SKM-1 treated with dmso at 0.1 percent for 144 hours (cell line): ENCODE data around the gene UGGT2.
"Not testable (repeated sequence)": the region's sequence is repeated elsewhere in the genome, so short reads cannot be mapped to it uniquely, and the experiment has no call there.

Experiments
- DNase-seq: peaks from one replicate; lab custom pipeline; 2025; ENCODE audit not compliant: unreplicated experiment; lab: John Stamatoyannopoulos, UW

The UGGT2 gene

DNA sequence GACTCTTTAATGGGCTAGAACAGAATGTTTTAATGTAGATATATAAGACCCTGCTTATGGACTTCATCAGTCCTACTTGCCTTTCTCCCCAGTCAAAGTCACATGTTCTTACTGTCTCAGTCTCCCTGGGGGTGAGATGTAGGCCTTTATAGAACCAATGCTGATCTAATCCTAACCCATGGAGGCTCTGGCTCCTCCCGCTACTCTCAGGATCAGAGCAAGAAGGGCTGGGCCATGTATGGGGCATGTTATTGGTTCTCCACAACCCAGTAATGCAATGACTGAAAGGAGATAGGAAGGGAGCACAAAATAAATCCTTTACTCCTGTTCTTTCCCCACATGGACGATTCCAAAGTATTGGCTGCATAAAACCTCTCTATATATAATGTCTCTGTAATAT lies 82.3 kb downstream of the UGGT2 start:
- DNase-seq, result no peak

DNA sequence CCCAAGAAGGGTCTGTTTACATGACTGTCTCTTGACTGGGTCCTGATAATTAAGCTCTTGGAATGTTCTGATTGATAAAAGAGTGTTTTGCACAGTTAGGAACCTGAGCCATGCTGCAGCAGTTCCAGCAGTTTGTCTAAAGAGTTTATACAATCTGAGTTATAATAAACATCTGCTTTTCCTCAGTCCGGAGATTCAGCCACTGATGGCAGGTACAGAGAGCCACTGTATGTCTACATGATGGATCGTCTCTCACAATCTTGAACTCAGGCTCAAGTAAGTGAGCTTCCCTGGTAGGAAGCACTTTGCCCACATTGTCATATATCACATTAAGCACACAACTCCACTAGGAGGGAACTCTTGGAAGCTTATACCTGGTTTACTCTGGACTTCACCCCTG lies 84.3 kb downstream of the UGGT2 start:
- no peak for DNase-seq

DNA sequence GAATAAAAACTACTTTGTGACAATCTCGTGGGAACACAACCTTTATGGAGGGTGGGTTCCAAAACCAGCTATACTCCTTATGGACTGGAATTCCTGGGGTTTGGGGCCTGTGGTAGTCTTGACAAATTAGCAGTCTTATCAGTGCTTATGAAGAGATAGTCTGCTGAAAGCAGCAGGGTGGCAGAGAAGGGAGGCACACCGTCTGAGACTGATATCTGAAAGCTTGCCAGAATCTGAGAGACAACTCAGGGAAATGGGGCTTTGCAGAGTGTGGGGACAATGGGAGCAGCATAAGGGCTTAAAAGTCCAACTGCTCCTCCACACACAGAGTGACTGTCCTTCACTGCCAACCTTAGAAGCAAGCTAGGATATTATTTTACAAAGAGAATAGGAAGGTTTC lies 95.9 kb downstream of the UGGT2 start:
- DNase-seq, result no peak

DNA sequence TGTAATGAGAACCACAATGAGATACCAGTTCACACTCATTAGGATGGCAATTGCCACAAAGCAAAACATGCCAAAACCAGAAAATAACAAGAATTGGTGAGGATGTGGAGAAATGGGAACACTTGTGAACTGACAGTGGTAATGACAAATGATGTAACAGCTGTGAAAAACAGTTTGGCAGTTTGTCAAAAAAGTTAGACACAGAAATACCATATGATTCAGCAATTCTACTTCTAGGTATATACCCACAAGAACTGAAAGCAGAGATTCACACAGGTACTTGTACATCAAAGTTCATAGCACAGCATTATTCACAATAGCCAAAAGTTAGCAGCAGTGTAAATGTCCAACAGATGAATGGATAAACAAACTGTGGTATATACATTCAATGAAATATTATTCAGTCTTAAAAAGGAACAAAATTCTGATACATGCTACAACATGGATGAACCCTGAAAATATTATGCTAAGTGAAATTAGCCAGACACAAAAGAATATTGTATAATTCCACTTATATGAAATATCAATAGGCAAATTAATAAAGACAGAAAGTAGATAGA lies 96.5 kb downstream of the UGGT2 start:
- no peak for DNase-seq

DNA sequence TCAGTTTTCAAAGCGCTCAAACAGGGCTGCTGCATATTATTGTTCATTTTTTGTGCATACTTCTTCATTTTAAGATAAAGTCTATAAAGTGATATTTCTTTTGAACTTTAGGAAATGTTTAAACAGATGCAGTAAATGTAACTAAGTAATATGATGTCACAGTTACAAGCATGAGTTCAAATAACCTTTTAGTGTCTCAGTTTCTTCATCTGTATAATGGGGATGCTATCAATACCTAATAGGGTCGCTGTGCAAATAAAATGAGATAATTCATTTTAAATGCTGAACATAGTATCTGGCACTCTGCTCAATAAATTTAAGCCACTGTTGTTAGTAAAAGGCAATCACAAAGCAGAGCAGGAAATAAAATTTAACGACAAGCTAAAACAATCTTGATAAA lies 97.5 kb downstream of the UGGT2 start:
- DNase-seq, result no peak

DNA sequence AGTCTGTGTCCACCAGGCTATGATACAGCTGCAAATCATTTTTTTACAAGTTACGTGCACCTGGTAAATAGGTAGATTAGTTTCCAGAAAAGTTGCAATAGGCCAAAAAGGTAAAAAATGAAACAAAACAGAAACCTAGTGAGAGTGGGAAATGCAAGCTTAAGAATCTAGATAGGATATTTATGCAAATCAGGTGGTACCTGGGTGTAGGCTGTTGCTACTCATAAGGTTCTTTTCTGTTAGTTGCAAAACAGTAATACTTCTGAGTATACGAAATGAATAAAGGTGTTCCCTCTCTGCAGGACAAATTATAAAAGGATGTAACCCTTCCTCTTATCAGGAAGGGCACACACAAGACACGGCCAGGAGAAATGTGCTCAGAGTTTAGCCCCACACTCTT lies 97.9 kb downstream of the UGGT2 start:
- no peak for DNase-seq

DNA sequence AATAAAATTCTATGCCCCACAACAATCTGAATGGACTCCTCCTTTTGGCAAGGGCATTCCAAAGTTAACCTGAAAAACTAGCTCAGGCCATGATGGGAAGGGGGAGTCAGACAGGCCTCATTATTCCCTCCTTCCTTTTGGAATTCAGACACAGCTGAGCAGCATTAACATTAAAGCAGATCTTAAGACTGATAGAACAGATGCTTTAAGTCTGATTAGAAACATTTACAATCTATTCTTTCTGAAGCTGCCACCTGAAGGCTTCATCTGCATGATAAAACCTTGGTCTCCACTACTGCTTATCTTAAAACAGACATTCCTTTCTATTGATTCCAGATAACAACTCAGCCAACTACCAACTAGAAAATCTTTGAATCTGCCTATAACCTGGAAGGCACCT lies 98.9 kb downstream of the UGGT2 start:
- no peak for DNase-seq

DNA sequence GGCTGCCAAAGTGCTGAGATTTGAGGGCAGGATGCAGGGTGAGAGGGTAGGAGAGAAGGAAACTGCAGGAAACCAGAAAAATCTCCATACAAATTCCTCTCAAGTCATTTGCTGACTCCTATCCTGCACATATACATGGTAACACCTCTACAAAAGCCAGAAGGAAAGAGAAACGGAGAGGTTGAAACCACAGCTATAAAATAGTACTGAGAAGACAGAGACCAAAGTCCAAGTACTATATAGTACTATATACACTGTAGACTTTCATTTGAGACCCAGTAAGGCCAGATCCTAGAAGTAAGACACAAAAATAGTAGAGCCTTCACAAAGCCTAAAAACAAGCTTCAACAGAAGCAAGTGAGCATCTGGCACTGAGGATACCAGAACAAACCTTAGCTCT lies 103.1 kb downstream of the UGGT2 start:
- no peak for DNase-seq

DNA sequence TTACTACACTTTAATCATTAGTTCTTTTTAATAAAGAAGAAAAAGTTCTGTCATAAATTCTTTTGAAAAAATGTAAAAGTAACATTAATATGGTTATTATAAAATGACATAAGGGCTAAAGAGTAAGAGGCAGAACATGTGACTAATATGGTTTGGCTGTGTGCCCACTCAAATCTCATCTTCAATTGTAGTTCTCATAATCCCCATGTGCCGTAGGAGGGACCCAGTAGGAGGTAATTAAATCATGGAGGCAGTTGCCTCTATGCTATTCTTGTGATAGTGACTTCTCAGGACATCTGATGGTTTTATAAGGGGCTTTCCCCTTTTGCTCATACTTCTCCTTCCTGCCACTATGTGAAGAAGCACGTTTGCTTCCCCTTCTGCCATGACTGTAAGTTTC lies 104.5 kb downstream of the UGGT2 start:
- DNase-seq, result no peak

DNA sequence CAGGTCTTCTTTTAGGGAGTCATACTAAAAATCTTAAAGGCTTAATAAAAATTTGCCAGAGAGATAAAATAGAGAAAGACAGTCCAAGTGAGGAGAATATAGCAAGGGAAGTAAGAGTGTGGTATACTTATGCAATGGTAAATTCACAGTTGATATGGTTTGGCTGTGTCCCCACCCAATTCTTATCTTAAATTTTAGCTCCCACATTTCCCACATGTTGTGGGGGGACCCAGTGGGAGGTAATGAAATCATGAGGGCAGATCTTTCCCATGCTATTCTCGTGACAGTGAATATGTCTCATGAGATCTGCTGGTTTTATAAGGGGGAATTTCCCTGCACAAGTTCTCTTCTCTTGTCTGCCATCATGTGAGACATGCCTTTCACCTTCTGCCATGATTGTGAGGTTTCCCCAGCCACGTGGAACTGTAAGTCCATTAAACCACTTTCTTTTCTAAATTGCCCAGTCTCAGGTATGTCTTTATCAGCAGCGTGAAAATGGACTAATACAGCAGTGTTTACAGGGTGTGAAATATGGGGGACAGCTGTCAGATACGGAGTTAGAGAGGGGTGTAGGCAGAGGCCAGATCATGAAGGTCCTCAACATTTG lies 115.4 kb downstream of the UGGT2 start:
- DNase-seq, result no peak

DNA sequence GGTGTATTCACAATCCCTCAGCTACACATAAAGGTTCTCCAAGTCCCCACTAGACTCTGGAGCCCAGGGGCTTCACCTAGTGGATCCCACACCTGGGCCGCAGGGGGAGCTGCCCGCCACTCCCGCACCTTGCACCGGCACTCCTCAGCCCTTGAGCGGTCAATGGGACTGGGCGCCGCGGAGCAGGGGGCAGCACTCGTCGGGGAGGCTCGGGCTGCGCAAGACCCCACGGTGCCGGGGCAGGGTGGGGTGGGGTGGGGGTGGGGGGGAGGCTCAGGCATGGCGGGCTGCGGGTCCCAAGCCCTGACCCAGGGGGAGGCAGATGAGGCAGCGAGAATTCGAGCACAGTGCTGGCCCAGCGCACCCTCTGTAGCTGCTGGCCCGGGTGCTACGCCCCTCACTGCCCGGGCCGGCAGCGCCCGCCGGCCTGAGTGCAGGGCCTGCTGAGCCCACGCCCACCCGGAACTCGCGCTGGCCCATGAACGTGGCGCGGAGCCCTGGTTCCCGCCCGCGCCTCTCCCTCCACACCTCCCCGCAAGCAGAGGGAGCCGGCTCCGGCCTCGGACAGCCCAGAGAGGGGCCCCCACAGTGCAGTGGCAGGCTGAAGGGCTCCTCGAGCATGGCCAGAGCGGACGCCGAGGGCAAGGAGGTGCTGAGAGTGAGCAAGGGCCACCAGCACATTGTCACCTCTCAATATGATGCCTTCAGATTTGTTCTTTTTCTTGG lies 121.7 kb downstream of the UGGT2 start:
- DNase-seq, result no peak

DNA sequence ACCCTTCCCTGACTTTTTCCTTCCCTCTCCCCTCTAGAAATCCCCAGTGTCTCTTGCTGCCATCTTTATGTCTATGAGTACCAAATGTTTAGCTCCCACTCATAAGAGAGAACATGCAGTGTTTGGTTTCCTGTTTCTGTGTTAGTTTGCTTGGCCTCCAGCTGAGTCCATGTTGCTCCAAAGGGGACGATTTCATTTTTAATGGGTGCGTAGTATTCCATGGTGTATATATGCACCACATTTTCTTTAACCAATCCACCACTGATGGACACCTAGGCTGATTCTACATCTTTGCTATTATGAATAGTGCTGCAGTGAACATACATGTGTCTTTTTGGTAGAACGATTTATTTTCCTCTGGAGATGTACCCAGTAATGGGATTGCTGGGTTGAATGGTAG lies 123.8 kb downstream of the UGGT2 start:
- no peak for DNase-seq

DNA sequence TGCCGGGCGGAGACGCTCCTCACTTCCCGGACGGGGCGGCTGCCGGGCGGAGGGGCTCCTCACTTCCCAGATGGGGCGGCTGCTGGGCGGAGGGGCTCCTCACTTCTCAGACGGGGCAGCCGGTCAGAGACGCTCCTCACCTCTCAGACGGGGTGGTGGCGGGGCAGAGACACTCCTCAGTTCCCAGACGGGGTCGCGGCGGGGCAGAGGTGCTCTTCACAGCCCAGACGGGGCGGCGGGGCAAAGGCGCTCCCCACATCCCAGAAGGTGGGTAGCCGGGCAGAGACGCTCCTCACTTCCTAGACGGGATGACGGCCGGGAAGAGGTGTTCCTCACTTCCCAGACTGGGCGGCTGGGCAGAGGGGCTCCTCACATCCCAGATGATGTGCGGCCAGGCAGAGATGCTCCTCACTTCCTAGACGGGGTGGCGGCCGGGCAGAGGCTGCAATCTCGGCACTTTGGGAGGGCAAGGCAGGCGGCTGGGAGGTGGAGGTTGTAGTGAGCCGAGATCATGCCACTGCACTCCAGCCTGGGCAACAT lies 124.8 kb downstream of the UGGT2 start:
- DNase-seq, result not testable (repeated sequence)

DNA sequence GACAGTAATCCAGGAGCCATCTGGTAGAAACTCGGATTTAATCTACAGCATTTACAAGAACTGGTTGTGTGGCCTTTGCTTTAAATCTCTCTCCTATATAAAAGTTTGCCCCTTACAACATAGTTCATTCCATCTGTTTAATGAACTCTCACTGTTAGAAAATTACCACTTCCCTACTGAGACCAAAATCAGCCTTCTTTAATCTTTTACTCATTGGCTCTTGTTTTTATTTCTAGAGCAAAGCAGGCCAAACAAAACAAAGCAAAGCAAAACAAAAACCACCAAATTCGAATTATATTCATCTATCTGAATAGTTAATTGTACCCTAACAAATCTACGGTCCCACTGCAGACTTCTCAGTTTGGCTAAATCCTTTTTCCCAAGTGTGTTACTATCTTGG lies 127.0 kb downstream of the UGGT2 start:
- DNase-seq, result no peak

DNA sequence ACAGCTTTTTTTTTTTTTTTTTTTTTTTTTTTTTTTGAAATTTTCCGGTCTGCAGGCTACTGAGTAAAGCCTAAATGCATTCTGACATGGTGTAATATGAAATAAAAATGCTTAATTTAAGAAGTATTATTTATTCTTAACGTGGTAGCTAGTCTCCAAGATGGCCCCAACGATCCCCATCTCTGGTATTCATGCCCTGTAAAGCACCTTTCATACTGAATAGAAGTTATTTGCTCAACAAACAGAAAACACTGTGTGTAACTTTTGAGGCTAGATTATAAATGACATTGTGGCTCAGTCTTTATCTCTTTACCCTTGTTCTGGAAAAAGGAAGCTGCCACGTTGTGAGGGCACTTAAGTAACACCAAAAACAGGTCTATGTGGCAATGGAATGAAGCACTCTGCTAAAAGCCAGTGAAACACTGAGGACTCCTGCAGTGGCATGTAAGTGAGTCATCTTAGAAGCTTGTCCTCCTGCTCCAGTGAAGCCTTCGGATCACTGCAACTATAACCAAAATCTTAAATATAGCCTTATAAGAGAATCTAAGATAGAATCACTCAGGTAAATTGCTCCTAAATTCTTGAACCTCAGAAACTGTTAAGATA lies 128.7 kb downstream of the UGGT2 start:
- peak; percentile 61 for DNase-seq

DNA sequence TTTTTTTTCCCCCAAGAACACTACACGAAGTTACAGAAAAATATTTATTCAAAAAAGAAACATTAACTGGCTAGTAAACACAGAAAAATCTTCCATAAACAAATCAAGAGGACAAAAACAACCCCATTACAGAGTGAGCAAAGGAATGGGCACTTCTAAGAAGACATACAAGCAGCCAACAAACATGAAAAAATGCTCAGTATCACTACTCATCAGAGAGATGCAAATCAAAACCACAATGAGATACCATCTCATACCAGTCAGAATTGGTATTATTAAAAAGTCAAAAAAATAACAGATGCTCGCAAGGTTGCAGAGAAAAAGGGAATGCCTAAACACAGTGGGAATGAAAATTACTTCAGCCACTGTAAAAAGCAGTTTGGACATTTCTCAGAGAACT lies 131.7 kb downstream of the UGGT2 start:
- no peak for DNase-seq

DNA sequence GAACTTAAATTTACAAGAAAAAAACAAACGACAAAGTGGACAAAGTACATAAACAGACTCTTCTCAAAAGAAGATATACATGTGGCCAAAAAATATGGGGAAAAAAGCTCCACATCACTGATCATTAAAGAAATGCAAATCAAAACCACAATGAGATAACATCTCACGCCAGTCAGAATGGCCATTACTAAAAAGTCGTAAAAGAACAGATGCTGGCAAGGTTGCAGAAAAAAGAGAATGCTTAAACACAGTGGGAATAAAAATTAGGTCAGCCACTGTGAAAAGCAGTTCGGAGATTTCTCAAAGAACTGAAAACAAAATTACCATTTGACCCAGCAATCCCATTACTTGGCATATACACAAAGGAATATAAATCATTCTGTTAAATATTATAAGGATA lies 132.7 kb downstream of the UGGT2 start:
- DNase-seq, result no peak

DNA sequence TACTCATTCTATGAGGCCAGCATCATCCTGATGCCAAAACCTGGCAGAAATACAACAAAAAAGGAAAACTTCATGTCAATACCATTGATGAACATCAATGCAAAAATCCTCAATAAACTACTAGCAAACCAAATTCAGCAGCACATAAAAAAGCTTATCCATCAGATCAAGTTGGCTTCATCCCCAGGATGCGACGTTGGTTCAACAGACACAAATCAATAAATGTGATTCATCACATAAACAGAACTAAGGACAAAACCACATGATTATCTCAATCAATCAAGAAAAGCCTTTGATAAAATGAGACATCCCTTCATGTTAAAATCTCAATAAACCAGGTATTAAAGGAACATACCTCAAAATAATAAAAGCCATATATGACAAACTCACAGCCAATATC lies 134.3 kb downstream of the UGGT2 start:
- DNase-seq, result no peak

DNA sequence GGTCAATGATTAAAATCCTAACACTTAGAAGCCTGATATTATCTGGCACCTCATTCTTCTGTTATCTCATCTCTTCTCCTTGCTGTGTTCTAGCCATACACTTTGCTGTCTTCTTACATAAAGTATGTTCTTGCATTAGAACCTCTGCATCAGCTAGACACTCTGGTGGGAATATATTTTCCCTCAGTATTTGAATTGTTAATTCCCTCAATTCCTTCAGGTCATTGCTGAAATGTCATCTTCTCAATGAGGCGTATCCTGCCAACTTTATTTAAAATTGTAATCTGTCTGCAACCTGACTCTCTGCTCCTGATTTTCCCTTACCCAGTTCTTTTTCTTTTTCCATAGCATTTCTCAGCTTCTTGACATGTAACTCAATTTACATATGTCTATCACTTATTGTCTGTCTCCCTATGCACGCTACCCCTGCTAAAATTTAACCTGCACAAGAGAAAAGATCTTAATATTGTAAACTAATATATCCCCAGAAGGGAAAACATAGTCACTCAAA lies 138.2 kb downstream of the UGGT2 start:
- no peak for DNase-seq

DNA sequence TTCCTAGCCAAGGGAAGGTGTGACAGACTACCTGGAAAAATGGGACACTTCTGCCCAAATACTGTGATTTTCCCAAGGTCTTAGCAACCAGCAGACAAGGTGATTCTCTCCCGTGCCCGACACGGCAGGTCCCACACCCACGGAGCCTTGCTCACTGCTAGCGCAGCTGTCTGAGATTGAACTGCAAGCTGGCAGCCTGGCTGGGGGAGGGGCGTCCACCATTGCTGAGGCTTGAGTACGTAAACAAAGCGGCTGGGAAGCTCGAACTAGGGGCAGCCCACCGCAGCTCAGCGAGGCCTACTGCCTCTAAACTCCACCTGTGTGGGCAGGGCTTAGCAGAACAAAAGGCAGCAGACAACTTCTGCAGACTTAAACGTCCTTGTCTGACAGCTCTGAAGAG lies 146.2 kb downstream of the UGGT2 start:
- no peak for DNase-seq

DNA sequence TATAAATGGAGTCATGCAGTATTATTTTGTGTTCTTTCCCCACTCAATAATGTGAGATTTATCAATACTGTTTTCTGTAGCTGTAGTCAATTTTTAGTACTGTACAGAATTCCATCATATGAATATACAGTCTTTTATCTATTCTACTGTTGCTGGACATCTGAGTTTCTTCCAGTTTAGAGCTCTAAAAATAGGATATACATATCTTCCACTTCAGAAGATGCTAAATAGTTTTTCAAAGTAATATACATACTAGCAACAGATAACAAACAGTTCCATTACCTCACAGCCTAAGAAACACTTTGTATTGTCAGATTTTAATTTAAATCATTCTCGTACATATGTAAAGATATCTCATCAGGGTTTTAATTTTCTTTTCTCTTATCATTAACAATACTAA lies 149.6 kb downstream of the UGGT2 start:
- DNase-seq, result no peak

DNA sequence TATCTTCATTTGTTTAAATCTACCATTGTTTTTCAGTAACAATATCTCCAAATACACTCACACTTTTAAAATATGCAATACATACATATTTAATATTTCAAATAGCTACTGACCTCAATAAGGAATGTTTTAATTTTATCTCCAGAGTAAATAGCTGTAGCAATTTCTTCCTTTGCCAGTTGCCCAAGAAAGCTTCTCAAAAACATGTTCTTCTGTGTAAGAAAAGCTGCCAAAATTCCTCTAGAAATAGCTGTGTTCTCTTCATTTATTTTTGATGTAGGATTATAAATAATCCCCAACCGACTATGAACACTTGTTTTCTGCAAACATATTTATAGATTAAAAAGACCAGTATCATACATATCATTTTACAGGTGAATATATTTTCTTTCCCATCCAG lies 150.5 kb downstream of the UGGT2 start:
- no peak for DNase-seq
